Peyer's patch (tissue), 4 donors: ENCODE results near the gene TOGARAM2. TPM values are rescaled to one million over a fixed set of nuclear protein-coding genes. Genes with fewer than 3 reads are reported as not detected.

ENCODE experiments used
- DNase-seq, 3 donors: peaks; one replicate each; pipeline ENCODE4 v3.0.0-alpha.2; 2017 to 2019
- H3K27ac ChIP-seq, 4 donors: fragments of 200-600 bp; sonication (generic); one replicate each; pipeline ENCODE4 v1.5.1; 2016 to 2019
- H3K27me3 ChIP-seq, 2 donors: fragments of 200-600 bp; sonication (generic); one replicate each; pipeline ENCODE4 v1.5.1; 2019
- H3K36me3 ChIP-seq, 3 donors: fragments of 200-600 bp; sonication (generic); one replicate each; pipeline ENCODE4 v1.5.1; 2016 to 2019
- H3K4me1 ChIP-seq, 4 donors: fragments of 200-600 bp; sonication (generic); one replicate each; pipeline ENCODE4 v1.5.1; 2016 to 2019
- H3K4me3 ChIP-seq, 4 donors: fragments of 200-600 bp; sonication (generic); 1 replicate in 3 of 4; 2 replicates in 1 of 4; pipeline ENCODE4 v1.5.1; 2016 to 2019; ENCODE audit warnings: mild to moderate bottlenecking in 1 of 4
- H3K9me3 ChIP-seq, 4 donors: fragments of 200-600 bp; sonication (generic); one replicate each; pipeline ENCODE4 v1.5.1; 2016 to 2019; ENCODE audit warnings: mild to moderate bottlenecking in 1 of 4
- POLR2A ChIP-seq, 2 donors: fragments of 450-650 bp; IDR thresholded peaks; one replicate each; pipeline ENCODE4 v1.5.1; 2017; ENCODE audit warnings: antibody characterized with exemption in 2 of 2, mild to moderate bottlenecking in 2 of 2, moderate library complexity in 2 of 2
- total RNA-seq, 4 donors: library from RNA; depleted of rRNA; stranded (reverse); fragments of >200 nt; gene quantifications; one replicate each; pipeline ENCODE4 v1.1.0, GENCODE V29; 2016
- TF ChIP-seq, protein P1 (sequence below), 6 experiments: fragments of 450-650 bp in 4 of 6; fragments of 200-600 bp in 2 of 6; sonication (generic) in 1 of 6; IDR thresholded peaks; one replicate each; pipeline ENCODE4 v1.5.1; 2017 to 2019; ENCODE audit warnings: antibody characterized with exemption in 6 of 6, mild to moderate bottlenecking in 3 of 6, moderate library complexity in 1 of 6

The TOGARAM2 gene
- total RNA-seq, 4 donors from 2014 or later = under 0.01 to 1.1 (median 0.22) TPM

- no peak overlapping the region for H3K4me3 ChIP-seq
- peak overlapping the region; percentile 74 to 87 (median 77) for H3K27ac ChIP-seq
- no peak for TF ChIP-seq POLR2A (IDR thresholded peaks at IDR 0.05)
- TF ChIP-seq, protein P1, sequence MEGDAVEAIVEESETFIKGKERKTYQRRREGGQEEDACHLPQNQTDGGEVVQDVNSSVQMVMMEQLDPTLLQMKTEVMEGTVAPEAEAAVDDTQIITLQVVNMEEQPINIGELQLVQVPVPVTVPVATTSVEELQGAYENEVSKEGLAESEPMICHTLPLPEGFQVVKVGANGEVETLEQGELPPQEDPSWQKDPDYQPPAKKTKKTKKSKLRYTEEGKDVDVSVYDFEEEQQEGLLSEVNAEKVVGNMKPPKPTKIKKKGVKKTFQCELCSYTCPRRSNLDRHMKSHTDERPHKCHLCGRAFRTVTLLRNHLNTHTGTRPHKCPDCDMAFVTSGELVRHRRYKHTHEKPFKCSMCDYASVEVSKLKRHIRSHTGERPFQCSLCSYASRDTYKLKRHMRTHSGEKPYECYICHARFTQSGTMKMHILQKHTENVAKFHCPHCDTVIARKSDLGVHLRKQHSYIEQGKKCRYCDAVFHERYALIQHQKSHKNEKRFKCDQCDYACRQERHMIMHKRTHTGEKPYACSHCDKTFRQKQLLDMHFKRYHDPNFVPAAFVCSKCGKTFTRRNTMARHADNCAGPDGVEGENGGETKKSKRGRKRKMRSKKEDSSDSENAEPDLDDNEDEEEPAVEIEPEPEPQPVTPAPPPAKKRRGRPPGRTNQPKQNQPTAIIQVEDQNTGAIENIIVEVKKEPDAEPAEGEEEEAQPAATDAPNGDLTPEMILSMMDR (IDR thresholded peaks at IDR 0.05) = peak in 1 of 6 experiments; percentile 7
- no peaks in the 10 kb centered on the region for H3K36me3 ChIP-seq
- peaks cover 0 to 28% (median 24%) of the 10 kb centered on the region in 4 donors for H3K4me1 ChIP-seq
- no peaks in the 10 kb centered on the region for H3K9me3 ChIP-seq
- H3K27me3 ChIP-seq = no peaks in the 10 kb centered on the region
- DNase-seq = no peak
Observed at GRCh38 chr2:29013057-29013780, 32.1 kb downstream of the TOGARAM2 start.

DNA sequence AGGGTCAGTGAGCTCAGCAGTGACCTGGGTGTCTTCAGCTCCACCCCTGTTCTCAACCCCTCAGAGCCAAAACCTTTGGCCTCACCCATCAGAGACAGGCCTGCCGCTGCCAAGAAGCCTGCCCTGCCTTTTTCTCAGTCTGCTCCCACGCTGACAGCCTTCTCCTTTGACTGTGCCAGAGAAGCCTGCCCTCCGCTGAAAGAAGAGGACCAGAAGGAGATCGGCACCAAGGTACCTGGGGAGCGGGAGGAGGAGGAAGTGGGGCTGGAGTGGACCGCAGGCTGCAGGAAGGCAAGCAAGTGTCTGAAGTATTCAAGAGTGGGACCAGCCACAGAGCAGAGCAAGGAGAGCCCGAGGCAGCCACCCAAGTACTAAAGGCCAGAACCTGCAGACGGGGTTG, 33.2 kb downstream of the TOGARAM2 start:
- no peaks in the 10 kb centered on the region for H3K9me3 ChIP-seq
- peak overlapping the region; percentile 57 to 87 (median 77) for H3K27ac ChIP-seq
- TF ChIP-seq, protein P1 (IDR thresholded peaks at IDR 0.05) = no peak
- TF ChIP-seq POLR2A (IDR thresholded peaks at IDR 0.05) = no peak
- H3K36me3 ChIP-seq = no peaks in the 10 kb centered on the region
- no peak overlapping the region for H3K4me3 ChIP-seq
- H3K4me1 ChIP-seq = peaks cover 0 to 28% (median 24%) of the 10 kb centered on the region in 4 donors
- no peak for DNase-seq
- no peaks in the 10 kb centered on the region for H3K27me3 ChIP-seq

DNA sequence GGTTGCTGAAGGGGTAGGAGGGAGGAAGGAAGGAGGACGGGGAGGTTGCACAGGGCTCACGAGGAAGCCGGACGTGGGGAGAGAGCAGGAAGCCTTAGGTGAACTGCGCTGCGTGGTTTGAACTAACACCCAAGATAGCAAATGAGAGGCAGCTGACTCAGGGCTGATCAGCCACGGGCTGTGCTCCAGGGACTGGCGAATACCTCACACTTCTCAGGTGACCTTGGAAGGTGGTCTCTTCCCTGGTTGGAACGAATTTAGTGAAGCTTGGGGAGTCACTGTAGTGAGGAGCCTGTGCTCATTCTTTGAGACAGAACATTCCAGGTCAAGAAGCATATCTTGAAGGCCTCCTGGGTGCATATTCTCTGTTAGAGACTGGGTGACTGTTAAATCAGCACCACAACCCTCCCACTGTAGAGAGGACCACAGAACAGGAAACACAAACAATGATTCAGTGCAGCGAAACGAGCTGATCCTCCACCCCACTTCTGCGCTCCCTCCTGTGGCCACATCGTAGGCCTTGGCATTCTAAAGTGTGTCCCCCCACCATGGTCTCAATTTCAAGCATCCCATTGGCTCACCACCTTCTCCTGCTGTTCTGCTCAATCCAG, 33.8 kb downstream of the TOGARAM2 start:
- H3K9me3 ChIP-seq = no peaks in the 10 kb centered on the region
- no peaks in the 10 kb centered on the region for H3K36me3 ChIP-seq
- TF ChIP-seq, protein P1 (IDR thresholded peaks at IDR 0.05) = peak in 2 of 6 experiments; percentile 10 to 14
- TF ChIP-seq POLR2A (IDR thresholded peaks at IDR 0.05) = no peak
- H3K4me1 ChIP-seq = peaks cover 0 to 28% (median 24%) of the 10 kb centered on the region in 4 donors
- H3K4me3 ChIP-seq = peak overlapping the region in 1 of 4 donors; percentile 24
- H3K27ac ChIP-seq = peak overlapping the region; percentile 57 to 87 (median 77)
- peak in 2 of 3 donors; percentile 75 to 88 for DNase-seq
- H3K27me3 ChIP-seq = no peaks in the 10 kb centered on the region

- Histone ChIP-seq H3K9me3 (no peaks in the 10 kb centered on the region), H3K36me3 (no peaks in the 10 kb centered on the region), H3K4me3 (no peak overlapping the region), H3K27me3 (no peaks in the 10 kb centered on the region), H3K4me1 (peaks cover 0 to 28% (median 21%) of the 10 kb centered on the region in 4 donors), H3K27ac (peak overlapping the region; percentile 57 to 87 (median 77))
- no peak for DNase-seq
- TF ChIP-seq, protein P1 (IDR thresholded peaks at IDR 0.05) = no peak
- no peak for TF ChIP-seq POLR2A (IDR thresholded peaks at IDR 0.05)
Observed at GRCh38 chr2:29015701-29016470, 34.8 kb downstream of the TOGARAM2 start.

- no peak for DNase-seq
- Histone ChIP-seq H3K27ac (peak overlapping the region; percentile 57 to 87 (median 77)), H3K9me3 (no peaks in the 10 kb centered on the region), H3K36me3 (no peaks in the 10 kb centered on the region), H3K4me1 (peaks cover 0 to 22% (median 15%) of the 10 kb centered on the region in 4 donors), H3K27me3 (no peaks in the 10 kb centered on the region), H3K4me3 (no peak overlapping the region)
- TF ChIP-seq, protein P1 (IDR thresholded peaks at IDR 0.05) = no peak
- no peak for TF ChIP-seq POLR2A (IDR thresholded peaks at IDR 0.05)
Observed at GRCh38 chr2:29016504-29016903, 35.4 kb downstream of the TOGARAM2 start.
